OCI-LY7 (cell line): ENCODE data around the gene SAPCD2. TPM values are rescaled to one million over a fixed set of nuclear protein-coding genes. Genes with fewer than 3 reads are reported as not detected.

Experiments
- BruUV-seq: library from RNA; stranded (reverse); fragments of 400-500 nt; replicated peaks from 2 replicates; lab custom pipeline; 2021; lab: Mats Ljungman, UMichigan
- CTCF ChIA-PET: fragments of 300-600 bp; sonication (Branson Sonifier 250); formaldehyde crosslinking; loops from one replicate; lab custom pipeline; 2022; ENCODE audit warnings: antibody characterized with exemption; ENCODE audit not compliant: unreplicated experiment; lab: Charles Lee
- POLR2A ChIA-PET: fragments of 300-600 bp; sonication (Branson Sonifier 250); formaldehyde crosslinking; loops from one replicate; lab custom pipeline; 2022; ENCODE audit warnings: antibody characterized with exemption; lab: Charles Lee
- DNase-seq: peaks from one replicate; pipeline ENCODE4 v3.0.0-alpha.2; 2015; ENCODE audit warnings: low spot score
- H2AFZ ChIP-seq: fragments of 200-600 bp; sonication (generic), shearing (Covaris generic); 2 replicates; pipeline ENCODE4 v1.6.1; 2014; ENCODE audit warnings: mild to moderate bottlenecking, antibody characterized with exemption, low read length, moderate library complexity
- H3K27ac ChIP-seq: fragments of 200-600 bp; sonication (generic); 2 replicates; pipeline ENCODE4 v1.5.1; 2014; ENCODE audit warnings: mixed run types, low read depth, mild to moderate bottlenecking, moderate library complexity, low read length, inconsistent platforms; ENCODE audit not compliant: poor library complexity, severe bottlenecking
- H3K36me3 ChIP-seq: fragments of 200-600 bp; sonication (generic); 2 replicates; pipeline ENCODE4 v1.6.1; 2014; ENCODE audit warnings: mild to moderate bottlenecking, antibody characterized with exemption, low read length, moderate library complexity, mixed read lengths; ENCODE audit not compliant: insufficient read depth
- H3K4me1 ChIP-seq: fragments of 200-600 bp; sonication (generic); 2 replicates; pipeline ENCODE4 v1.5.1; 2014; ENCODE audit warnings: mild to moderate bottlenecking, low read length; ENCODE audit not compliant: insufficient read depth, poor library complexity, severe bottlenecking
- H3K4me2 ChIP-seq: fragments of 200-600 bp; sonication (generic); 2 replicates; pipeline ENCODE4 v1.6.1; 2014; ENCODE audit warnings: mild to moderate bottlenecking, low read length
- H3K4me3 ChIP-seq: fragments of 200-600 bp; sonication (generic); 2 replicates; pipeline ENCODE4 v1.5.1; 2014; ENCODE audit warnings: mild to moderate bottlenecking, low read depth, low read length; ENCODE audit not compliant: poor library complexity, severe bottlenecking
- H3K79me2 ChIP-seq: fragments of 200-600 bp; sonication (generic); 2 replicates; pipeline ENCODE4 v1.6.1; 2016; ENCODE audit warnings: low read depth, mild to moderate bottlenecking, low read length, moderate library complexity, mixed read lengths; ENCODE audit not compliant: insufficient read depth
- H3K9me2 ChIP-seq: fragments of 200-600 bp; sonication (generic); 2 replicates; pipeline ENCODE4 v1.6.1; 2016; ENCODE audit warnings: mild to moderate bottlenecking, low read length, mixed read lengths; ENCODE audit not compliant: insufficient read depth
- H3K9me3 ChIP-seq: fragments of 200-600 bp; sonication (generic); 2 replicates; pipeline ENCODE4 v1.6.1; 2014; ENCODE audit warnings: mild to moderate bottlenecking, mixed run types, low read length, mixed read lengths
- H4K20me1 ChIP-seq: fragments of 200-600 bp; sonication (generic); 2 replicates; pipeline ENCODE4 v1.6.1; 2014; ENCODE audit warnings: mild to moderate bottlenecking, antibody characterized with exemption, low read length, moderate library complexity, mixed read lengths; ENCODE audit not compliant: insufficient read depth
- EZH2phosphoT487 ChIP-seq: fragments of 200-600 bp; sonication (generic); IDR thresholded peaks from 2 replicates; pipeline ENCODE4 v1.6.1; 2018; ENCODE audit warnings: low read depth, borderline replicate concordance, mild to moderate bottlenecking, mixed run types, antibody characterized with exemption, low read length, moderate library complexity, mixed read lengths
- intact Hi-C: fragments of 100-400 bp; cut with micrococcal nuclease; formaldehyde crosslinking; loops from one replicate; pipeline ENCODE4 v1.10.0; 2022; ENCODE audit not compliant: unreplicated experiment
- total RNA-seq, 2 experiments: library from RNA; depleted of rRNA in 1 of 2; stranded (reverse); fragments of >200 nt in 1 of 2; shearing (Covaris generic) in 1 of 2; gene quantifications; 2 replicates each; pipeline ENCODE4 v1.2.3, GENCODE V29; 2014 to 2022
- TF ChIP-seq, protein P1 (sequence below): fragments of 200-600 bp; sonication (generic); conservative IDR thresholded peaks from 2 replicates; pipeline ENCODE4 v1.5.1; 2014; ENCODE audit warnings: mild to moderate bottlenecking, antibody characterized with exemption, low read length, moderate library complexity, mixed read lengths

The SAPCD2 gene
- total RNA-seq, 2 experiments from 2014 or later, result 57.2 to 74.0 TPM

- intact Hi-C loops, result no loop called here
- no peaks in the 10 kb centered on the region for H3K9me3 ChIP-seq
- H3K4me1 ChIP-seq, result peaks cover 22% of the 10 kb centered on the region
- no peak overlapping the region for H3K27ac ChIP-seq
- ChIA-PET POLR2A (interaction anchor here (2.7 kb wide), 1 partner anchor 14 kb away, joined by 11 read pairs; the partner anchor contains the start of gene SAPCD2), CTCF (interaction anchor here (0.6 kb wide), 1 partner anchor 49 kb away, joined by 8 read pairs; no protein-coding TSS in a partner anchor)
- no peak for DNase-seq
- TF ChIP-seq, protein P1, sequence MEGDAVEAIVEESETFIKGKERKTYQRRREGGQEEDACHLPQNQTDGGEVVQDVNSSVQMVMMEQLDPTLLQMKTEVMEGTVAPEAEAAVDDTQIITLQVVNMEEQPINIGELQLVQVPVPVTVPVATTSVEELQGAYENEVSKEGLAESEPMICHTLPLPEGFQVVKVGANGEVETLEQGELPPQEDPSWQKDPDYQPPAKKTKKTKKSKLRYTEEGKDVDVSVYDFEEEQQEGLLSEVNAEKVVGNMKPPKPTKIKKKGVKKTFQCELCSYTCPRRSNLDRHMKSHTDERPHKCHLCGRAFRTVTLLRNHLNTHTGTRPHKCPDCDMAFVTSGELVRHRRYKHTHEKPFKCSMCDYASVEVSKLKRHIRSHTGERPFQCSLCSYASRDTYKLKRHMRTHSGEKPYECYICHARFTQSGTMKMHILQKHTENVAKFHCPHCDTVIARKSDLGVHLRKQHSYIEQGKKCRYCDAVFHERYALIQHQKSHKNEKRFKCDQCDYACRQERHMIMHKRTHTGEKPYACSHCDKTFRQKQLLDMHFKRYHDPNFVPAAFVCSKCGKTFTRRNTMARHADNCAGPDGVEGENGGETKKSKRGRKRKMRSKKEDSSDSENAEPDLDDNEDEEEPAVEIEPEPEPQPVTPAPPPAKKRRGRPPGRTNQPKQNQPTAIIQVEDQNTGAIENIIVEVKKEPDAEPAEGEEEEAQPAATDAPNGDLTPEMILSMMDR, result no peak
- TF ChIP-seq EZH2phosphoT487, result no peak
- H3K4me2 ChIP-seq, result no peak overlapping the region
- peaks cover 6% of the 10 kb centered on the region; the same call in 1 of the 2 replicates for H3K79me2 ChIP-seq
- H4K20me1 ChIP-seq, result no peaks in the 10 kb centered on the region
- no TSS peak for BruUV-seq
- H3K9me2 ChIP-seq, result no peaks in the 10 kb centered on the region
- H3K36me3 ChIP-seq, result no peaks in the 10 kb centered on the region
- no peak overlapping the region for H3K4me3 ChIP-seq
- no peak overlapping the region for H2AFZ ChIP-seq
Observed at GRCh38 chr9:137083394-137084004, 13.1 kb upstream of the SAPCD2 start.

GRCh38 chr9:137082925-137083290, 12.6 kb upstream of the SAPCD2 start:
- no peak overlapping the region for H3K4me3 ChIP-seq
- ChIA-PET POLR2A (interaction anchor here (2.7 kb wide), 1 partner anchor 13 kb away, joined by 11 read pairs; the partner anchor contains the start of gene SAPCD2), CTCF (no interaction called here)
- peaks cover 4% of the 10 kb centered on the region; the same call in 1 of the 2 replicates for H3K79me2 ChIP-seq
- H3K9me3 ChIP-seq, result no peaks in the 10 kb centered on the region
- no peak for DNase-seq
- no peaks in the 10 kb centered on the region for H3K9me2 ChIP-seq
- no peak overlapping the region for H3K27ac ChIP-seq
- BruUV-seq, result no TSS peak
- H3K4me1 ChIP-seq, result peaks cover 22% of the 10 kb centered on the region
- no peaks in the 10 kb centered on the region for H4K20me1 ChIP-seq
- TF ChIP-seq, protein P1, result no peak
- TF ChIP-seq EZH2phosphoT487, result no peak
- intact Hi-C loops, result no loop called here
- no peaks in the 10 kb centered on the region for H3K36me3 ChIP-seq
- H3K4me2 ChIP-seq, result no peak overlapping the region
- no peak overlapping the region for H2AFZ ChIP-seq
